HEK293T (cell line): ENCODE results near the gene OR2T6.

Experiments used
- CTCF ChIA-PET: fragments of 350-600 bp; formaldehyde crosslinking; extraction: SDS; loops from one replicate; lab custom pipeline; 2021; ENCODE audit warnings: antibody characterized with exemption, inconsistent platforms; lab: Yijun Ruan, JAX
- POLR2A ChIA-PET: fragments of 350-600 bp; formaldehyde crosslinking; extraction: SDS; loops from one replicate; lab custom pipeline; 2020; ENCODE audit warnings: antibody characterized with exemption, inconsistent platforms; lab: Yijun Ruan, JAX
- DNase-seq: peaks from one replicate; pipeline ENCODE4 v3.0.0; 2012; ENCODE audit warnings: mixed read lengths; ENCODE audit errors: extremely low spot score
- ARNT ChIP-seq: fragments of 450-650 bp; IDR thresholded peaks from 2 replicates; pipeline ENCODE4 v1.6.1; 2017; ENCODE audit warnings: mild to moderate bottlenecking
- BHLHE40 ChIP-seq: fragments of 450-650 bp; IDR thresholded peaks from 2 replicates; pipeline ENCODE4 v1.6.1; 2016; ENCODE audit warnings: mild to moderate bottlenecking, moderate library complexity, borderline replicate concordance
- CTBP1 ChIP-seq: fragments of 450-650 bp; IDR thresholded peaks from 2 replicates; pipeline ENCODE4 v1.6.1; 2016; ENCODE audit warnings: borderline replicate concordance
- ELF4 ChIP-seq: fragments of 450-650 bp; IDR thresholded peaks from 2 replicates; pipeline ENCODE4 v1.6.1; 2017; ENCODE audit warnings: antibody characterized with exemption
- FOXA1 ChIP-seq: fragments of 450-650 bp; IDR thresholded peaks from 2 replicates; pipeline ENCODE4 v1.6.1; 2016; ENCODE audit warnings: mild to moderate bottlenecking
- FOXK2 ChIP-seq: fragments of 450-650 bp; IDR thresholded peaks from 2 replicates; pipeline ENCODE4 v1.6.1; 2016; ENCODE audit warnings: mild to moderate bottlenecking
- FOXM1 ChIP-seq: fragments of 450-650 bp; IDR thresholded peaks from 2 replicates; pipeline ENCODE4 v1.6.1; 2017; ENCODE audit warnings: mild to moderate bottlenecking, borderline replicate concordance
- HDGF ChIP-seq: fragments of 450-650 bp; IDR thresholded peaks from 2 replicates; pipeline ENCODE4 v1.6.1; 2017; ENCODE audit warnings: antibody characterized with exemption, borderline replicate concordance
- L3MBTL2 ChIP-seq: fragments of 450-650 bp; conservative IDR thresholded peaks from 2 replicates; pipeline ENCODE4 v1.6.1; 2016; ENCODE audit warnings: mild to moderate bottlenecking
- LEF1 ChIP-seq: fragments of 450-650 bp; IDR thresholded peaks from 2 replicates; pipeline ENCODE4 v1.6.1; 2017; ENCODE audit warnings: mild to moderate bottlenecking, borderline replicate concordance
- NFRKB ChIP-seq: fragments of 450-650 bp; IDR thresholded peaks from 2 replicates; pipeline ENCODE4 v1.6.1; 2016; ENCODE audit warnings: mild to moderate bottlenecking, moderate library complexity
- PKNOX1 ChIP-seq: fragments of 450-650 bp; IDR thresholded peaks from 2 replicates; pipeline ENCODE4 v1.6.1; 2016
- SP1 ChIP-seq: fragments of 450-650 bp; IDR thresholded peaks from 2 replicates; pipeline ENCODE4 v1.6.1; 2017
- SUZ12 ChIP-seq: fragments of 450-650 bp; IDR thresholded peaks from 2 replicates; pipeline ENCODE4 v1.6.1; 2016; ENCODE audit warnings: mild to moderate bottlenecking
- TARDBP ChIP-seq: fragments of 450-650 bp; IDR thresholded peaks from 2 replicates; pipeline ENCODE4 v1.6.1; 2016
- ZNF384 ChIP-seq: fragments of 450-650 bp; IDR thresholded peaks from 2 replicates; pipeline ENCODE4 v1.6.1; 2016

OR2T6 gene

GRCh38 chr1:248366609-248367008 lies 8.9 kb upstream of the OR2T6 start:
- no peak for DNase-seq
- ChIA-PET CTCF (no interaction called here), POLR2A (no interaction called here)
- TF ChIP-seq FOXA1 (no peak), FOXM1 (no peak), CTBP1 (no peak), PKNOX1 (no peak), ELF4 (no peak), NFRKB (no peak), SP1 (no peak), ZNF384 (no peak), LEF1 (no peak), BHLHE40 (no peak), FOXK2 (no peak), ARNT (no peak), L3MBTL2 (no peak), HDGF (no peak), SUZ12 (no peak), TARDBP (no peak)

GRCh38 chr1:248372394-248372793 lies 3.2 kb upstream of the OR2T6 start:
- DNase-seq = no peak
- CTCF ChIA-PET = no interaction called here
- POLR2A ChIA-PET = no interaction called here
- TF ChIP-seq SUZ12 (no peak), SP1 (no peak), TARDBP (no peak), LEF1 (no peak), PKNOX1 (no peak), ARNT (no peak), BHLHE40 (no peak), ELF4 (no peak), NFRKB (no peak), L3MBTL2 (no peak), CTBP1 (no peak), FOXM1 (no peak), FOXK2 (no peak), ZNF384 (no peak), FOXA1 (no peak), HDGF (no peak)

GRCh38 chr1:248373761-248374160 lies 1.8 kb upstream of the OR2T6 start:
- ChIA-PET CTCF (no interaction called here), POLR2A (no interaction called here)
- no peak for TF ChIP-seq LEF1
- no peak for TF ChIP-seq TARDBP
- TF ChIP-seq ZNF384 = no peak
- TF ChIP-seq CTBP1 = no peak
- no peak for TF ChIP-seq FOXM1
- no peak for TF ChIP-seq SUZ12
- no peak for TF ChIP-seq BHLHE40
- no peak for TF ChIP-seq FOXA1
- DNase-seq = no peak

GRCh38 chr1:248376916-248377315 lies 1.4 kb downstream of the OR2T6 start:
- ChIA-PET POLR2A (no interaction called here), CTCF (no interaction called here)
- TF ChIP-seq ZNF384 = no peak
- no peak for TF ChIP-seq NFRKB
- no peak for TF ChIP-seq FOXM1
- no peak for TF ChIP-seq FOXA1
- TF ChIP-seq HDGF = no peak
- no peak for TF ChIP-seq SP1
- TF ChIP-seq BHLHE40 = no peak
- no peak for TF ChIP-seq SUZ12
- TF ChIP-seq ARNT = no peak
- TF ChIP-seq PKNOX1 = no peak
- no peak for TF ChIP-seq TARDBP
- DNase-seq = no peak

- ChIA-PET CTCF (no interaction called here), POLR2A (no interaction called here)
- no peak for DNase-seq
- no peak for TF ChIP-seq ZNF384
- TF ChIP-seq FOXM1 = no peak
- no peak for TF ChIP-seq SUZ12
- no peak for TF ChIP-seq NFRKB
- TF ChIP-seq CTBP1 = no peak
- TF ChIP-seq ELF4 = no peak
- no peak for TF ChIP-seq HDGF
- no peak for TF ChIP-seq FOXK2
- TF ChIP-seq BHLHE40 = no peak
- no peak for TF ChIP-seq SP1
Observed at GRCh38 chr1:248380854-248381253, 5.3 kb downstream of the OR2T6 start.

- CTCF ChIA-PET = no interaction called here
- POLR2A ChIA-PET = no interaction called here
- TF ChIP-seq HDGF = no peak
- no peak for TF ChIP-seq BHLHE40
Observed at GRCh38 chr1:248388426-248388825, 12.9 kb downstream of the OR2T6 start.

GRCh38 chr1:248393050-248393449 lies 17.5 kb downstream of the OR2T6 start:
- TF ChIP-seq HDGF (no peak), FOXA1 (no peak), ARNT (no peak), NFRKB (no peak), LEF1 (no peak), ELF4 (no peak), TARDBP (no peak), BHLHE40 (no peak), SP1 (no peak), ZNF384 (no peak), FOXK2 (no peak), FOXM1 (no peak), L3MBTL2 (no peak), PKNOX1 (no peak)
- POLR2A ChIA-PET = no interaction called here
- CTCF ChIA-PET = no interaction called here
- no peak for DNase-seq

More at GRCh38 chr1:248388426-248388825, 12.9 kb downstream of the OR2T6 start:
- DNase-seq = no peak
